NCI-H510A treated with DMSO at 0.1 percent for 48 hours (cell line): Measurements from ENCODE around the gene PRAMEF18.
"Not testable (repeated sequence)": the region's sequence is repeated elsewhere in the genome, so short reads cannot be mapped to it uniquely, and the experiment has no call there.

Source experiments
- DNase-seq: peaks from one replicate; lab custom pipeline; 2025; lab: John Stamatoyannopoulos, UW

Gene PRAMEF18, protein sequence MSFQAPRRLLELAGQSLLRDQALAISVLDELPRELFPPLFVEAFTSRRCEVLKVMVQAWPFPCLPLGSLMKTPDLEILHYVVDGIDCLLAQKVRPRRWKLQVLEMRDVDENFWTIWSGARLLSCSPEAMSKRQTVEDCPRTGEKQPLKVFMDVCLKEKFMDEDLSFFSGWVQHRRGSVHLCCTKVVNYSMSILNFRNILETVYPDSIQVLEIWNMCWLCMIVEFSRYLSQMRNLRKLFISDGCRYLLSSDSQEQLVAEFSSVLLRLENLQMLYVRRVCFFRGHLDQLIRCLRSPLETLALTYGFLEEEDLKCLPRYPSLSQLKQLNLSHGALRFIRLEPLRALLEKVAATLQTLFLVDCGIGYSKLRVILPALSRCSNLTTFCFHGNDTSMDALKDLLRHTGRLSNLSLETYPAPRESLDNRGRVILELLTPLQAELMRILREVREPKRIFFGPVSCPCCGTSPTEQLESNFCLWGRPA

GRCh38 chr1:13225675-13226204 is at the start of gene PRAMEF18:
TSS of gene PRAMEF18 (minus strand) at chr1:13226154. CDS start at chr1:13226106, 48 bp downstream.
- not testable (repeated sequence) for DNase-seq

GRCh38 chr1:13265124-13265523 is 39.2 kb upstream of the PRAMEF18 start:
- not testable (repeated sequence) for DNase-seq

DNA sequence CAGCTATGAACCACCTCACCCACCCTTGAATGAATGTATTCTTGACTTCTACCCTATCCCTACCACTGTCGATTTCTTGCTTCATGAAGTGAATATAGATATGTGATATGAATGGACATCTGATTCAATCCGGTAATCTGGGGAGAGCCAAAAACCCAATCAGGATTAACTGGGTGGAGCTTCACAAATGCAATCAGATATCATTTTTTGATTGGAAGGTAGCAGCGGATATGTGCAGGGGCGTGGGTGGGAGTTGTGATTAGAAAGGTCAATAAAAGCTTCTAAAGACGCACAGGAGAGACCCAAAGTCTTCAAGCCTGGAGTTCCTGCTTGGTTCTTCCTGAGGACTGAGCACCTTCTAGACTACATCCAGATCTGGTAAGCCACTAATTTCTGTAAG is 27.9 kb upstream of the PRAMEF18 start, which contains the start of gene PRAMEF5:
Gene PRAMEF5, plus strand, starts transcription at position 301 of the 400 bp plus-strand sequence. CDS start 5,071 bp downstream, outside the sequence.
- DNase-seq: not testable (repeated sequence)

DNA sequence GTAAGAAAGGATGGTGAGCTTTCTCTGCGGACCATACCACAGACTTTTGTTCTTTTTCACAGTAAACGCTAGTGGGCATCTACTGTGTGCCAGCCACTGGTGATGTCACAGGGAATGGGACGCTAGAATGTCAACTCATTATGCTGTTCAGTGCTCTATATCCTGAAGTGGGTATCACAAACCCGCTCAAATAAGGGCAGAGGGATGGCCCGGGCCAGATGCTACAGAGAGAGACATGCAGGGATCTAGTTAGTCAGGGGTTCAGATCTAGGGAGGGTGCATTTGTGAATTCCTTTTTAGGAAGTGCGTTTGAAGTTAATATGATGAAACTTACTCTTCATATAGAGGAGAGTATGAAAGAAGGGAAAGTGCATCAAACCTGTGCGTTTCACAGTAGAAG is 21.2 kb upstream of the PRAMEF18 start:
- DNase-seq: not testable (repeated sequence)

GRCh38 chr1:13246554-13246871 is 20.6 kb upstream of the PRAMEF18 start:
- not testable (repeated sequence) for DNase-seq

DNA sequence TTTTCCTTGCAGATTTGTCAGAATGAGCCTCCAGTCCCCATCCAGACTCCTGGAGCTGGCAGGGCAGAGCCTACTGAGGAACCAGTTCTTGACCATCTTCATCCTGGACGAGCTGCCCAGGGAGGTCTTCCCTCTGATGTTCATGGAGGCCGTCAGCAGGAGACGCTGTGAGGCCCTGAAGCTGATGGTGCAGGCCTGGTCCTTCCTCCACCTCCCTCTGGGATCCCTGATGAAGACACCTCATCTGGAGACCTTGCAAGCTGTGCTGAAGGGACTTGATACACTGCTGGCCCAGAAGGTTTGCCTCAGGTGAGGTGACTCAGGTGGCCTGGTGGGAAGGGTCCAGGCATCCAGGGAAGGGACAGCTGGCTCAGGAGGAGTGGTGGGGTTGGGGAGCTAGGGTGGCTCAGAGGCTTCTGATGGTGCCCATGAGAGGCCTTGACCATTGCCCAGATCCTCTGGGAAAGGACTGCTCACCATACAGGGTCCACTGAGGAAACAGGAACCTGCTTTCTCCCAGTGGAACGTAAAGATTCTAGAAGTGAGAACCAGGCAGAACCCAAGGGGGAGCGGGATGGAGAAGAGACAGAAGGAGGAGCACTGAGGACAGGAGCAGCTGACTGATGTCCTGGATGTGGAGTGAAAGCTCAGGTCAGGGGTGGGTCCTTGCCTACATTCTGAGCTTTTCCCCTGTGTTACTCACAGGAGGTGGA is 20.0 kb upstream of the PRAMEF18 start:
- not testable (repeated sequence) for DNase-seq

DNA sequence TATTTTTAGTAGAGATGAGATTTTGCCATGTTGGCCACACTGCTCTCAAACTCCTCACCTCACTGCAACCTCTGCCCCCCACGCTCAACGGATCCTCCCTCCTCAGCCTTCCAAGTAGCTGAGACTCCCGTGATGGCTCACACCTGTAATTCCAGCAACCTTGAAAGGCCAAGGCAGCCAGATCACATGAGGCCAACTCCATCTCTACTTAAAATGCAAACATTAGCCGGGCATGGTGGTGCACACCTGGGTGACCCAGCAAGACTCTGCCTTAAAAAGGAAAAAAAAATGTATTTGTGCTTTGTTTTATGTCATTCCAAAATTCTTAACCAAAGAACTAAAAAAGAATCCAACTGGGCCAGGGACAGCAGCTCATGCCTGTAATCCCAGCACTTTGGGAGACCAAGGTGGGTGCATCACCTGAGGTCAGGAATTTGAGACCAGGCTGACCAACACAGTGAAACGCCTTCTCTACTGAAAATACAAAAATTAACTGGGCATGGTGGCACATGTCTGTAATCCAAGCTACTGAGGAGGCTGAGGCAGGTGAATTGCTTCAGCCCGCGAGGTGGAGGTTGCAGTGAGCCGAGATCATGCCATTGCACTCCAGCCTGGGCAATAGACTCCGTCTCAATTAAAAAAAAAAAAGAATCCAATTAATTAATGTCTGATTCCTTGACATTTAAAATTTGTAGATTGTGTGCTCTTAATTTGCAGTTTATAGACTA is 17.7 kb upstream of the PRAMEF18 start:
- DNase-seq: not testable (repeated sequence)

DNA sequence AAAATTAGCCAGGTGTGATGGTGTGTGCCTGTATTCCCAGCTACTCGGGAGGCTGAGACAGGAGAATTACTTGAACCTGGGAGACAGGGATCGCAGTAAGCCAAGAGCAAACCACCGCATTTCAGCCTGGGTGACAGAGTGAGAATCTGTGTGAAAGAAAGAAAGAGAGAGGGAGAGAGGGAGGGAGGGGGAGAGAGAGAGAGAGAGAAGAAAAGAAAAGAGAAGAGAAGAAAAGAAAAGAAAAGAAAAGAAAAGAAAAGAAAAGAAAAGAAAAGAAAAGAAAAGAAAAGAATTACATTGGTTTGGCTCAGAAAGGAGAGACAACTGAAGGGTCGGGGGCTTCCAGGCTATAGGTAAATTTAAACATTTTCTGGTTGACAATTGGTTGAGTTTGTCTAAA is 13.7 kb upstream of the PRAMEF18 start:
- DNase-seq: not testable (repeated sequence)

GRCh38 chr1:13237572-13237971 is 11.6 kb upstream of the PRAMEF18 start:
- not testable (repeated sequence) for DNase-seq

GRCh38 chr1:13234057-13234456 is 8.1 kb upstream of the PRAMEF18 start:
- DNase-seq: not testable (repeated sequence)

DNA sequence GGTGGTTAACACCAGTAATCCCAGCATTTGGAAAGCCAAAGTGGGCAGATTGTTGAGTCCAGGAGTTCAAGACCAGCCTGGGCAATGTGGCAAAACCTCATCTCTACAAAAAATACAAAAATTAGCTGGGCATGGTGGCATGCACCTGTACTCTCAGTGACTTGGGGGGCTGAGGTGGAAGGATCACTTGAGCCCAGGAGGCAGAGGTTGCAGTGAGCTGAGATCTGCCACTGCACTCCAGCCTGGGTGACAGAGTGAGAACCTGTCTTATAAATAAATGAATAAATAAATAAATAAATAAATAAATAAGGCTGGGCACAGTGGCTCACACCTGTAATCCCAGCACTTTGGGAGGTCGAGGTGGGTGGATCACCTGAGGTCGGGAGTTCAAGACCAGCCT is 6.1 kb upstream of the PRAMEF18 start:
- DNase-seq: not testable (repeated sequence)

- not testable (repeated sequence) for DNase-seq
Measured at GRCh38 chr1:13231061-13231750, 5.3 kb upstream of the PRAMEF18 start.

DNA sequence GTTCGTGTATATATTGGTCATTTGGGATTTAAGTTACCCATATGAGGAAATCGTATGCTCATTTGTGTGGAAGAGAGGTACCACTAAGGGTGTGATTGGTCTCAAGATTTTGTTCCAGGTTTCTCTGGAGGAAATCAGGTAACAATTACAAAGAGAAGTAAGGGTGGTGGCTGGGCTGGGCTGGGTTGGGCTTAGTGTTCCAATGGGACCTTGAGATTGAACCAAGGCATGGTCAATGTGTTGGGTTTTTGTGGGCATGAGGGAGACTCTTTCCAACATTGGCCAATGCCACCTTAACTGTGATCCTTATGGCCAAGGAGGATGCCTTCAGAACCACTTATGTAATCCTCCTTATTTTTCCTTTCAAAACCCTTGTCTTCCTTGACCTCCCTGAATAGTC is 4.6 kb upstream of the PRAMEF18 start:
- not testable (repeated sequence) for DNase-seq

DNA sequence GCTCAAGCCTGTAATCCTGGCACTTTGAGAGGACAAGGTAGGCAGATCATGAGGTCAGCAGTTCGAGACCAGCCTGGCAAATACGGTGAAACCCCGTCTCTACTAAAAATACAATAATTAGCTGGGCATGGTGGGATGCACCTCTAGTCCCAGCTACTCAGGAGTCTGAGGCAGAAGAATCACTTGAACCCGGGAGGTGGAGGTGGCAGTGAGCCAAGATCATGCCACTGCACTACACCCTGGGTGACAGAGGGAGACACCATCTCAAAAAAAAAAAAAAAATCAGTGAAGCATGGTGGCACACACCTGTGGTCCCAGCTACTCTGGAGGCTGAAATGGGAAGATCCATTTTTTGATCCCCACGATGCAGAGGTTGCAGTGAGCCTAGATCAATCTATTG is 4.1 kb upstream of the PRAMEF18 start:
- not testable (repeated sequence) for DNase-seq

DNA sequence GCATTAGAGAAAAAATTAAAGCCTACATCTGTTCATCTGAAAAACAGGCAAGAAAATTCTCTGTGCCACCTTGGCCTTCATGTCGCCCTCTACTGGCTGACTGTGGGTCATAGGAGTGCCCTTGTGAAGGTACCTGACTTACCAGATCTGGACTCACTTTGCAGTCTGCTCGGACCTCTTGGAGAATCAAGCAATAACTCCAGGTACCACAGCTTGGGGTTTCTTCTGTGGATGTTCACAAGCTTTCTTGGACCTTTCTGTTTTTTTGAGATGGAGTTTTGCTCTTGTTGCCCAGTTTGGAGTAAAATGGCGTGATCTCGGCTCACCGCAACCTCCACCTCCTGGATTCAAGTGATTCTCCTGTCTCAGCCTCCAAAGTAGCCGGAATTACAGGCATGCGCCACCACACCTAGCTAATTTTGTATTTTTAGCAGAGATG is 2.4 kb upstream of the PRAMEF18 start:
- DNase-seq: no peak

DNA sequence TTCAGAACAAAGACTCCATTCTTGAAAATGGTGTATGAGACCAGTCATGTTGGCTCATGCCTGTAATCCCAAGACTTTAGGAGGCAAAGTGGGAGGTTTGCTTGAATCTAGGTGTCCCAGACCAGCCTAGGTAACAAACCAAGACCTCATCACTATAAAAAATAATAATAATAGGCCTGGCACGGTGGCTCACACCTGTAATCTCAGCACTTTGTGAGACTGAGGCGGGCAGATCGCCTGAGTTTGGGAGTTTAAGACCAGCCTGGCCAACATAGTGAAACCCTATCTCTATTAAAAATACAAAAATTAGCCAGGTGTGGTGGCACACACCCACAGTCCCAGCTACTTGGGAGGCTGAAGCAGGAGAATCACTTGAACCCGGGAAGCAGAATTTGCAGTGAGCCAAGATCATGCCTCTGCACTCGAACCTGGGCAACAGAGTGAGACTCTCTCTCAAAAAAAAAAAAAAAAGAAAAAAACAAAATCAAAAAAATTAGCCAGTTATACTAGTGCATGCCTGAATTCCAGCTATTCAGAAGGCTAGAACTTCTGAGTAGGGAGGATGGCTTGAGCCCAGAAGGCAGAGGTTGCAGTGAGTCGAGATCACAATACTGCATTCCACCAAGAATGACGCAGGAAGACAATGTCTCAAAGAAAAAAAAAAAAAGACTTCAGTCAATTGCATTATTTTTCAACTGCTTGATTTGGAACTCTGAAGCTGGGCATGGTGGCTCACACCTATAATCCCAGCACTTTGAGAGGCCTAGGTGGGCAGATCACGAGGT is 1.5 kb upstream of the PRAMEF18 start:
- not testable (repeated sequence) for DNase-seq

DNA sequence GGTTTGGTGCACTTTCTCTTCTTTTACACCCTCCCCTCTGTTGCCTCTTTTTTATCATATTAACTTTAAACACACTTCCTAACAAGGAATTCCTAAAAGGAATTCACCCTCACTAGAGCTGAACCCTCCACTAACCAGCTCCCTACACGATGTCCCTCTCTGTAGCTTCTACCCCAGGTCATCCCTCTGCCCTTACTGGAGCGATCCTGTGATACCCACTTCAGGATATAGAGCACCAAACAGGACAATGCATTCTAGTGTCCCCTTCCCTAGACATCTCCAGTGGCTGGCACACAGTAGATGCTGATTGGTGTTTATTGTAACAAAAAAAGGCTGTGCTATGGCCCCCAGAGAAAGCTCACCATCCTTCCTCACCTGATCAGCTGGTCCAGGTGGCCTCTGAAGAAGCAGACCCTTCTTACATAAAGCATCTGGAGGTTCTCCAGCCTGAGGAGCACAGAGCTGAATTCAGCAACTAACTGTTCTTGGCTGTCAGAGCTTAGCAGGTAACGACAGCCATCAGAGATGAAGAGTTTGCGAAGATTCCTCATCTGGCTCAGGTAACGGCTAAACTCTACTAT is 1.4 kb downstream of the PRAMEF18 start:
- DNase-seq: no peak

DNA sequence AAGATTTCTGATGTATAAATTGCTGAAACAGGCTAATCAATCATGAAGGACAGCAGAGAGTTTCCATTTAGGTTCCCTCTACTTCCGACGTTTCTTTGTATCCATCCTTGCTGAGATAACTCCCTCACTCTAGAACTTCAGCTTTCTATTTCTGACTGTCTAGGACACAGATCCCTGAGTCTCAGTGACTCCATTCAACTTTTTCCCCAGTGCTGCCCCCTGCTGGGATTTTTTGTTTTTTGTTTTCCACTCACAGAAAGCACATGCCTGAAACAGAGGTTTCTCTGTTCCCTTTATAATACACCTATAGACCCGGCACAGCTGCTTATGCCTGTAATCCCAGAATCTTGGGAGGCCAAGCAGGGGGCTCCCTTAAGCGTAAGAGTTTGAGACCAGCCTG is 3.2 kb downstream of the PRAMEF18 start:
- DNase-seq: not testable (repeated sequence)

- not testable (repeated sequence) for DNase-seq
Measured at GRCh38 chr1:13219203-13219602, 6.8 kb downstream of the PRAMEF18 start.

GRCh38 chr1:13216619-13217018 is 9.3 kb downstream of the PRAMEF18 start:
- DNase-seq: not testable (repeated sequence)
